ENCODE results near the gene RTP2.
A peak's percentile ranks its signal among the peaks of the same experiment; 100 is the strongest.

RTP2 gene, protein sequence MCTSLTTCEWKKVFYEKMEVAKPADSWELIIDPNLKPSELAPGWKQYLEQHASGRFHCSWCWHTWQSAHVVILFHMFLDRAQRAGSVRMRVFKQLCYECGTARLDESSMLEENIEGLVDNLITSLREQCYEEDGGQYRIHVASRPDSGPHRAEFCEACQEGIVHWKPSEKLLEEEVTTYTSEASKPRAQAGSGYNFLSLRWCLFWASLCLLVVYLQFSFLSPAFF

DNA sequence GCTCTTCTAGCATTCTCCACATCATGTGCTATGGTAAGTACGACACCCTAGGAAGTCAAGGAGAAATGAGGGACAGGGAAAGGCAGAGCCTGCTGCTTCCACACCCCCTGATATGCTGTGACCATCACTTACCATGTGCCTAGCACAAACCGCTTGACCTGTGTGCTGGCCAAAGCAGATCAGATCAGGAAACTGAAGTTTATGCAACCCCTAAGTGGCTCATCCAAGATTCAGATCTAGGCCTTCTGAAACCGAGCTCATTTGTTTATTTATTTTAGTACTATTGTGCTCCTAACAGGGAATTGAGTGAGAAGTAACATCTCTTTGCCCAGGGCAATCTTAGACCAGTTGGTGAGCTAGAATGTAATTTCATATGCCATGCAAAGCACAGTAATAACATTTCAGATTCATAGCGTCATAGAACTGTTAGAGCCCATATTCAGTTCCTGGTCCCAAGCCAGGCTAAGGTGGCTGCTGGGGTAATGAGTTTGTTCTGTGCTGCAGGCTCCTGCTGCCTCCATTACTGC is at the start of gene RTP2:
TSS of gene RTP2 (minus strand) at position 51 of the 527 bp plus-strand sequence. CDS start 429 bp downstream, outside the sequence.
- DNase-seq = no peak

DNA sequence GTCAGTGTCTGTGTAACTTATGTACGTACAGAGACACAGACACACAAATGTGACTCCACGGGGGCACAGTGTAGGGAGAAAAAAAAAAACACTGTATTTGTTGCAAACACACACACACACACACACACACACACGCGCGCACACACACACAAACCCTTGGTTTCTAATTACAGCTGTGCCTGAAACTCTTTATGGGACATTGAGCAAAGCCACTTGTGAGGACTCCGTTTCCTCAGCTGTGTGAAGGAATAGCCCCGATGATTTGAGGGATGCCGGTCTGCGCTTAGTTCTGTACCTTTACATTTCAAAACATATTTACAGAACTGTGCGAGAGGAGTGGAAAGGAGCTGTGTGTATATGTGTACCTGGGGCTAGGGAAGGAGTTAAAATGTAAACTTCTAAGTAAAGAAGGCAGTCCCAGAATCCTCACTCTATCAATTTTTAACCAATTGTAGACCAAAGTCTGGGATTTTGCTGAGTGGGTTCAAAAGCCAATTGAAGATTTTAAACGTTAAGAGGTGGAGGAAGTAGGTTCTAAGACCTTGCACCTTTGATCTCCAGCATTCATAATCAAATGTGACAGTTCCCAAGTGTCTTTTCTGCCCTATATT is 48.3 kb upstream of the RTP2 start:
- no peak for DNase-seq

DNA sequence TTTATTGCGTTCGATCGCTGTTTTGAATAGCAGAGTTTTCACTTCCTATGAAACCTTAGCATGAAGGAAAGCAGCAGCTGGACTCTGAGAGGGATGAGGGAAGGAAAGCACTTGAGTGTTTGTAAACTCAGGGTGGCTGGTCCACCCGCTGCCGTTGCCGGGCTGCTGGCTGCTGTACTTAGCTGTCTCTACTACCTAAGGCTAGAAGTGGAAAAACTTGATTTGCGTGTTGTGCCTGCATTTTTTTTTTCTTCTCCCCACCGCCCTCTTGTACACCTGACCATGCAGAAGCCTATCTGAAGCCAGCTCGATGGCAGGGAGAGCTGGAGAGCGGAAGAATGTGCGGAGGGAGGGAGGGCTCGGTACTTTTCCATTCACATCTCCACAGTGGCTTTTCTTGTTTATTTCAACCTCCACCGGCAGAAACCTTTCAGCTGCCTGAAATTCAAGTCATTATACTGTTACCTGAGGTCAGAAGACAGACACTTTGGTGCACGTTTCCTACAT is 47.7 kb upstream of the RTP2 start:
- no peak for DNase-seq

DNA sequence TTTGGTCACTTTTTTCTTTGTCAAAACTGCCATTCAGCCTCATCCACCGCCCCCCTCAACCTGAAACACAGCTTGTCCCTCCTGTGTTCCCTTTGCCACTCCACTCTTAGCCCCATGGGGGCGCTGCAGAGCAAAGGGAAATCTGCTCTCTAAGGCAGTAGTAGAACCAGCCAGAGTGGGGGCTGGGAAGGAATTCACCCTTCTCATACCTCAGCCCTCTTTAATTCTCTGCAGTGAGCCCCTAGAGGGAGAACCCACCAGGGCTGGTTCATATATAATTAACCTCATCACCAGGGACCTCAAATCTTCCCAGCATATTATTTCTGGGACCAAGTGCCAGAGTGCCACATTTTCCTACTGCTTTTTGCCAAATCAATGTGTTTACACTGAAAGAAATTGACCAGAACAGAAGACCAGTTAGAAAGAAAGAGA is 45.7 kb upstream of the RTP2 start:
- DNase-seq = peak; percentile 54 to 57

DNA sequence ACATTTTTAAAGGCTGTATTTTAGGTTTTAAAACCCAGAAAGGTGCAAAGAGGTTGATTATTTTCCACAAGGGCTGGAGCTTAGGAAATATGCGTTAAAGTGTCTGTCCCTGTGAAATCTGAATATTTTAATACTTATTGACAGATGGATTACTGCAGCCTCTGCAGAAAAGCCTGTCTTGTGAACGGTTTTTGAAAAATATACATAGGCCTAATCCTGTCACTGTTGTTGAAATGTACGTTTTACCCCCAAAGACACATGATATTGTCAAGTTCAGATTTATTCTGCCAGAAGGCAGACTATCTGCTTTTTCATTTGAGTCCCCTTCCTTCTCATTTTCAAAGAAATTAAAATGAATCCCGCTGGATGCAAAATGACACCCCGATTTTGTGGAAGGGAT is 45.1 kb upstream of the RTP2 start:
- no peak for DNase-seq

DNA sequence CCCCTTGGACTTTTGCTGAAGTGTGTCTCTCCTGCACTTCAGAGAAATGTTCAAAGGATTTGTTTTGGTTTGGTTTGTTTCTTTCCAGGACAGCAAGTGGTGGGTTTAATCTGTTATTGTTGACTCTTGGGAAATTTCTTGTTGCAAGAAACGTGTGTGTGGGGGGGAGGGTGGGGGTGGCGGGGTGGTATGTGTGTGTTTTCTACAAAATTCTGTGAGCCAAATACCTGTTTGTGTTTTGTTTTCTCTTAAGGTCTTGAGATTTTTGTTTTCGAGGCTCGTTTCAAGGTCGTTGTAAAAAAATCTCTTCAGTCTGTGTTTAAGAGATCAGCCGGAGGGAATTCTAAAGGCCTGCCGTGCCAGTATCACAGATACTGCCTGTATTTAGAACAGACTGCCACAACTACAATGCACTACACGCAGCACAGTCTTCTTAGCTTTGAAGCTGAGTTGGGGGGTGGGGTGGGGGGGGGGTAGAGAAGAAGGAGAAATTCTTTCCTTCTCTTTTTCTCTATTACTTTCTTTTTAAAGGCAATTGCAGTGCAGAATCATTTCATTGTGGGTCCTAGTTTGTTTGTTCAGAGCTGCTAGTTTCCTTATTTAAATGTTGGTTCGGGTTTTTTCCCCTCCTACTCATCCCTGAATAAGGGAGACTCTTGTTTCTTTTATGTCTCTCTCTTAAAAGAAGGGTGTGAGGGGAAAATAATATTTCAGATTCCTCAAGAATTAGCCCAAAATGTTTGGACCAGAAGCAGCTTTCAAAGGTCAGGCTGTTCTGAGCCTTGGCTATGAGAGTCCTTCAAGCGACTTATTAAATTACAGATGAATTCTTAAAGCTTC is 44.3 kb upstream of the RTP2 start:
- no peak for DNase-seq

DNA sequence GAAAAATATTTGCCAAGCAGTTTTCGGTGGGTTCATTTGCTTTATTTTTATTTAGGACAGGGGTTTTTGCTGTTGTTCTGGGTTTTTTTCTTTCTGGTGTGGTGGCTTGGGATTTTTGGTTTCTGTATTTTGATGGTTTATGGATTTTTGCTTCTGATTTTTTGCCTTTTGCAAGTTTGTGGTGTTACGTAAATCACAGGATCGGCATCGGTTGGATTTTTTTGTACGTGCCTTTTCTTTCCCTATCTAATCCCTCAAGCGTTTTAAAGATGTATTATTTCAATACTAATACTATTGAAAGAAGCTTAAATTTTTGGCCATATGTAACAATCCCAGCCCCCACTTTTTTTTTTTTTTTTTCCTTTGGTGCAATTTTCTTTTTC is 43.7 kb upstream of the RTP2 start:
- DNase-seq = no peak

DNA sequence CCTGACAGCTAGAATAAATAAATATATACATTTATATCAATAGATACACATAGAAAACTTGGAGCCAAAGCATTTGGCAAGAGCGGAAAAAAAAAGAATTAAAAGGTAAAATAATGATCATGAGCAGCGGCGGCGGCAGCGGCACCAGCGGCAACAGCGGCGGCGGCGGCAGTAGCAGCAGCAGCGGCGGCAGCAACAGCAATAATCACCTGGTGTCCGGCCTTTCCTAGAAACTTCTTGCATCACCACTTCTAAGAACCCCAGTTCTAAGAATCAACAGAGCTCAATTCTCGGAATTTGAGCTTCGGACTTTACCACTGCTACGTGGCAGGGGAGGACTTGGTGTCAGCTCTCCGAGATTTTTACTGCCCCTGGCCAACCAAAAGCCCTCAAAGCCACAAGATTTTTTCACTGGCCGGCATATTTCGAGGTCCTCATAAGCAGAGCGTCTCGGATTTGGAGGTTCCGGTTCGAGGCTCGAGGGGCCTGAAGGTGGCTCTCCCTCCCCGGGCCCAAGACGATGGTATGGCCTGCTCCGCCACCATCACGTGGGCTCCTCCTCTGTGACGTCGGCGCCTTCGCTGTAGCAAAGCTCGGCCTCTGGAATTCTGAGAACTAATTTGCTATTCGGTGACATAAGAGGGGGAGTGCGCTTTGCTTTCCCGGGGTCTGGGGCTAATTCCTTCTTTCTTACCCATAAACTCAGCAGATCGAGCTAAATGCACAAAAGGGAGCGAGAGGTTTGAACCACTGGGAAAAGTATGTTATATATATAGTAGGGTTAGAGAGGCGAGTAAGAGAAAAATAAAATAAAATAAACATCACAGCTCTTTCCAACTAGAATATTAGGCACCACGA is 43.1 kb upstream of the RTP2 start, which contains the start of gene BCL6:
TSS of gene BCL6 (minus strand) at position 268 of the 858 bp plus-strand sequence. CDS start 11,775 bp downstream, outside the sequence.
- DNase-seq = peak; percentile 83 to 94

DNA sequence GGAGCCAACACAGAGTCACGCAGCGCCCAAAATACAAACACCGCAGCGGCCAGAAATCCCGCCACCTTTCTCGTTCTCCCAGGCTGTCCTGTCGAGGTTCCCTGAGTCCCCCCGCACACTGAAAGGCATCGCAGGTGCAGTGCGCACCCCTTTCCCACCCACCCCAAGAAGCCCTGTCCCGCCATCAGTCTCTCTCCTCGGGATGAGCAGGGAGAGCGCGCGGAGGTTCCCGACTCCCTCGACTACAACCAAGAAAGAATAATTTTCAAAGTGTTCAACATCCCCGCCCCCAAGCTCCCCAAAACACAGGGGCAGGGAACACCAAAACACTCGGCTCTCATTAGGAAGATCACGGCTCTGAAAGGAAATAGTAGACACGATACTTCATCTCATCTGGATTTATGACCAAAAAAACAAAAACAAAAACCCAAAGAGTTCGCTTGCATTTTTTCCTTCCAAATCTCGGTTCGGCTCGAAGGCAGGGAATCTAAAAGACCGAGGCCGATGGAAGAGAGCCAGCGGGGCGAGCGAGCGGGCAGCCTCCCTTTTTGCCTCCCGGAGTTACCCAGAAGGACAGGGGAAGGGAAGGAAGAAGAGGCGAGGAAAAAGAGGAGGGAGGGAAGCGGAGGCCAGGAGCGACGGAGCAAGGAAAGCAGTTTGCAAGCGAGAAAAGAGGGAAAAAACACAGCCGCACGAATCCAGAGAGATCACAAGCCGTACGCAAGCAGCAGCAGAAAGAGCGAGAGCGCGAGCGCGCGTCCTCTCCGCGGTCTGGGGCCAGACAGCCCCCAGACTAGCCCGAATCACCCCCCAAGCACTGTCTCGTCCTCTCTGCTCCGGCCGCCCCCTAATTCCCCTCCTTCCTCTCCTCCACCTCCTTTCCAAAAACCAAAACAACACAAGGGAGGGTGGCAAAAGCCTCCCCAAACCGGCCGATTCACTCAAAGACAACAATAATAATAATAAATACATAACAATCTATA is 42.1 kb upstream of the RTP2 start:
- DNase-seq = peak in 1 of 2 experiments; percentile 32

DNA sequence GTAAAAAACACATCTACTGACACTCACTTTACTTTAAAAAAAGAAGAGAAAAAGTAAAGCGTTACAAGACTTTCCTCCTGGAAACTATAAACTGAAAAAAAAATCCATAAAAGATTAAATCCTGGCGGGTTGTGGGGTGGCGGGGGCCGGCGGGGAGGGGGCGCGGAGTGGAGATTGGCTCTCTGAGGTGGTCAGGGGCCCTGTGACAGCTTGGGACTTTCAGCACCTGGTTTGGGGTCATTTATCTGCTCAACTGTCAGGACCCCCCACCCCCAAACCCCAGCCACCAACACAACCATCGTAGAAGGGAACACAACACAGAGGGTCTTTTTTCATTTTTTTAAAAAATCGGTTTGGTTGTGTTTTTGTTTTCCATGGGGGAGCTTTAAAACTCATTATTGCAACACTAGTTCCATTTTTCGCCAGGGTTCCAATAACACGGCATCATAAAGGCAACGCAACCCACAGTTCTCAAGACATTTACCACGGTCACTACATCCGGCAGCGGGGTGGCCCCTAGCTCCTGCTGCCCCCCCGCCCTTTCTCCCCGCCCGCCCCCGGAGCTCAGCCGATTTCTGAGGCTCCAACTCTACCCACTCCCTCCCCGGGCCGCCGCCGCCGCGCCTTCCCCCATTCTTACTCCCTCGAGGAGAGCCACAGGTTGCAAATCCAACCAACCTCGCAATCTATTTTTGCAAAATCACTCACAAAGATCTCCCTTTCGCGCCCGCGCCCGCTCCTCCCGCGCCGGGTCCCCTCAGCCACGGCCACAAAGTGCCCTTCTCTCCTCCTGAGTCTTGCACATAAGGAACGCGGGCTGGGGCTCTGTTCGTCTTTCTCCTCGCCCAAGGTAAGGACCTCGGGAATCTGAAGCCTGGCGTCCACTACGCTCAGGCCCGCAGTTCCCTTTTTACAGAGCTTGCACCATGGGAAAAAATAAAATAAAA is 41.1 kb upstream of the RTP2 start:
- DNase-seq = no peak

DNA sequence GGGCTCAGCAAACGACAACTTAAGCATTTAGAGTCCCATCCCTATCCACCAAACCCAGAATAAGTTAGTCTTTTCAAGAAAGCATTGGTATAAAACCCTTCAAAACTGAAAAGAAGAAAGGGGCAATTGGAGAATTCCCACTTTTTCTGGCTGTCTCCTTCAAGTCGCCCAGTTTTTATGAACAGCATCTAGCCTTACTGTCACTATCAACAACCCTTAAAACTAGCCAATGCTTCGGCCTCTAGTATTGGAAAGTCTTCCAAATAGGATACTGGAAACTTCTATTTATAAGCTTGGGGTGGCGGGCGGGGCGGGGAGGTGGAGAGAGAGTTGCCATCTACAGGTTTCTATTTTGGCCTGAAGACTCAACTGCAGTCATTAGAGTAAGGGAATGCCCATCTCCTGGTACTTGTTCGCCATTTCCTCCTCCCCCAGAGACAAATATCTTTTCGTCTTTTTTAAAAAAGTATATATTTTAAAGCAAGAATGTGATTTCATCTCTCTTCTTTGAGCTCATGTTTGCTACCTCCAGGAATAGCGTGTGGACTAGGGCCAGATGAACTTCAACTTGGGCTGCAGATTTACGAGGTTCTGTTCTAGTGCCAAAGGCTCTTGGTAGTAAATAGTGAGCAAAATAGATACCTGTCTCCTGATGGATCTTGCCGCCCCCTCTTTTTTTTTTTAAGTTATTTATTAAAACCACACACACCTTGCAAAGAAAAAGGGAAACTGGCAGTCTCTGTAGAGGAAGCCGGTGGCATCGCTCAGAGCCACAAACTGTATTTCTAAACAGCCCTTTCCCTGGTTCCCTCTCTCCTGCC is 40.2 kb upstream of the RTP2 start:
- no peak for DNase-seq

DNA sequence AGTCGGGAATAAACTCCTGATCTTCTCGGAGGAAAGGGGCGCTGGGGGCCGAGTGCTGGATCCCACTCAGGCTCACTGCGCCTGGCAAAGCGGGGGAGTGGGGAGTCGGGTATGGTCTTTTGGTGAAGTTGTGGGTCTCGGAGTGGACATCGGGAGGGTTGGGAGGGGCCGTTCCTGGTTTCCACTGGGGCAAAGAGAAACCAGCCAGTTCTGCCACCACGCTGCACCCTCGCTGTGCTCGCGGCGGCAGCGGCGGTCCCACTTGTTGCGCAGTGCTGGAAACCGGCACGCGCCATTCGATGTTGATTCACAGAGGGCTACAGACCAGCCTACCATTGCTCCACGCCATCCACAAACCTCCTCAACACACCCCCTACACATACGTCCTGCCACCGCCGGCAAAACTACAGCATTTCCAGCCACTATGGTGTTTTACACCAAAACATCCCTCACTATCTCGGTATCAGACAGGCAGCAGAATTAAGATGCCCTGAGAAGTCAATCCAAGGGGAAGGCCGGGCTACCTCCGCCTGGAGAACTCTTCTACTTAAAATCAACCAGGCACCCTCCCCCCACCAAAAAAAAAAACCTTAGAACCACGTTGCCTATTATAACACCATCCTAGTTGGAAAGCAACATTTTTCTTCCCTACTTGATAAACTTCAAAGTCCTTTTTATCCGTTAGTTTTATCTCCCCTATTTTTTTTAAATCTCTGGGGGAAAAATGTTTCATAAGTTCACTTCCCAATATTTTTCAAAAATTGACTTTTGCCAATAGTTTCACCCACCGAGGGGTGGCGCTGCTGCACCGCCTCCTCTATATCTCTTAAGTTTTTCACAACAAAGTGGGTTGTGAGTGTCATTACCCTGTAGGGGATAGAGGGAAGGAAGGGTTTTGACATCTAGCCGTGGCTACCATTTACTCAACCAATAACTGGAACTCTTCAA is 39.3 kb upstream of the RTP2 start:
- DNase-seq = peak; percentile 20 to 73

DNA sequence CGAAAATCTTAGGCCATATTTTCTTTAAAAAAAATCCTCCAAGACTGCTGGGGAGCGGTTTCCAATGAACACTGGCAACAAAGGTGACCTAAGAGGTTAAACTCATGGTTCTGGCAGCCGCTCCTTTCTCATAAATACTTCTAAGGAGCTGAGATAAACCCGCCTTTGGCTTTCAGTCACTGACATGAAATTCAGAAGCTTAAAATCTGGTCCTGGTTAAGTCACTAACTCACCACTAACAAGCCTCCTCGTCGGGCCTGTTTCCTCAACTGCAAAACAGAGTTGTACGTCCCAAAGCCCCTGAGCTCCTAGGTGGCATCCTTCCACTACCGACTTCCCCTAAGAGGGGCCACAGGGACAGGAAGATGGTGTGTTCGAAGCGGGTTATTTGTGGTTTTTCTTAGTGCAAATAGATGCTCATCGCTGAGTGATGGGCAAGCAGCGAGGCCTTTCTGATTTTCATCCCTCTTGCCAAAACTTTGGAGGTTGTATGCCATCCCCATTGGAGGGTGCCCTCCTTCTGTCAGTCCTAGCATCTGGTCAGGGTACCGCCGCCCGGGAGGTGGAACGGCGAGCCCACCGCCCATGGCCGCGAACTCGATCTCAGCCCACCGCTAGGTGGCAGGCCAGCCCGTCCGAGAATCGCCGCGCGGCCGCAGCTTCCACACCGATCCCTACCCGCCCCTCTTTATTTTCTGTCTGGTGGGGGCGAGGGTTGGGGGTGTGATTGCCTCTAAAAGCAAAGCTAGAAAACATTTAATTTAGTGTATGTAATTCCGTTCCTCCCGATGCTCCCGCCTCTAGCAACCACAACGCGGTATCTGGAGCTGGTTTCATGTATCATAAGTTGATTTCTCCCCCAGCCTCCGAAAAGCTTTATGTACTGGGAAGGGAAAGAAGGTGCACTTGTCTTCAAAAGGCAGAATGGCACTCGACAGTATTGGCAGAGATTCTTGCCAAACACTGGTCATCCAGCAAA is 38.4 kb upstream of the RTP2 start:
- peak in 1 of 2 experiments; percentile 67 for DNase-seq

DNA sequence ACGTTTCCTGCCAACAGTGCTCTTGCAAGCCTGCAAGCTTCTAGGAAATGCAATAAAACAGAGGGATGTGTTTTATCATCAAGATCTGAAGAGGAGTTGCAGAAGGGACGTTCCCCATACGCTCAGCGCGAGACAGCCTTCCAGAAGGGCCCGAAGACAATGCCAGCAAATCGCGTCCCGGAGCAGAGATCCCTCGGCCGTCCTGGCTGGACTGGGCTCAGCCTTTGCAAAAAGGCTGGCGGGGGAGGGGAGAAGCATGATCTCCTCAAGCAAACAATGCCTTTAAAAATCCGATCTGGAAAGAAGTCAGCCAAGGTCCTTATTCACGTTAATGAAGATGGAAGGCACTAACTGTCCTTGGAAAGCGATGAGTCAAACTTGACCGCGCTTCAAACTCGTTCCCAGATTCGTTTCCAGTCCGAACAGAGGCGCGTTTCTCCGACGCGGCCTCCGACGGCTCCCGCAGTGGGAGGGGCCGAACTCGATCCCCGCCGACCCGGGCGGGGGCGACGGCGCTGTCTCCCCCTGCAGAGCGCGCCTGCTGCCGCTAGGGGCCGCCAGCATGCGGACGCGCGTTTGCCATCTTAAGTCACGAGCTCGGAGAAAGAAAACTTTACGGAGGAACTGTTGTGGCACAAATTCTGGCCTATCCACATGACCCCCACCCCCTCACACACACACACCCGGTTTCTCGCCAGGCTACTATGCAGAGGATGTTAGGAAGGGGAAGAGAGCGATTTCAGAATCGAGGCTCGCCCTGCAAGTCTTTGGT is 37.4 kb upstream of the RTP2 start:
- peak in 1 of 2 experiments; percentile 63 for DNase-seq

DNA sequence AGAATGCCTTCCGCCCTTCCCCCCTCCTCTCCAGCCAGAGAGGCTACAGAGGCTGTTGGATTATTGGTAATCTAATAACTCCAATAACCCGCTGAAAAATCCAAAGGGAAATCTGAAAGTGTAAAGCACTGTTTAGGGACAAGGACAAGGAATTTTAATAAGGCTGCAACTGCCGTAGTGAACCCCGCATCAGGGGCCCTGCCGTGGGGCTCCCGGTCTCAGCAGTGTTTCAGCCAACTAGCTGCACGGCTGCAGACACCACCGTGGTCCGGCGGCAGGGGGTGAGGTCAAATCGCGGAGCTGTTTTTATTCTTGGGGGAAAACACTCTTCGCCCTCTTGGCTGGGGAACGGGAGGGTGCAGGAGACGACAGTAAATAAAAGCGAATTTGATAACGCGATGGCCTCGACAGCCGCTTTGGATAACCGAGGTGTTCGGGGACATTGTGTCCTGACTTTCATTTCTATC is 36.8 kb upstream of the RTP2 start:
- DNase-seq = no peak
